Hepatocyte (in vitro differentiated cells): Measurements from ENCODE around the gene AEBP1.

ENCODE experiments used
- EZH2phosphoT487 ChIP-seq: fragments of 200-600 bp; sonication (generic); IDR thresholded peaks from one replicate; pipeline ENCODE4 v1.6.1; 2018; ENCODE audit warnings: antibody characterized with exemption, mild to moderate bottlenecking, low read depth, moderate library complexity; ENCODE audit not compliant: unreplicated experiment, severe bottlenecking
- TF ChIP-seq, protein P1 (sequence below): fragments of 200-600 bp; sonication (generic); IDR thresholded peaks from 2 replicates; pipeline ENCODE4 v1.5.1; 2016; ENCODE audit warnings: antibody characterized with exemption, mild to moderate bottlenecking; ENCODE audit not compliant: poor library complexity

GRCh38 chr7:44057849-44058758 is 46.0 kb upstream of the AEBP1 start:
- TF ChIP-seq, protein P1, sequence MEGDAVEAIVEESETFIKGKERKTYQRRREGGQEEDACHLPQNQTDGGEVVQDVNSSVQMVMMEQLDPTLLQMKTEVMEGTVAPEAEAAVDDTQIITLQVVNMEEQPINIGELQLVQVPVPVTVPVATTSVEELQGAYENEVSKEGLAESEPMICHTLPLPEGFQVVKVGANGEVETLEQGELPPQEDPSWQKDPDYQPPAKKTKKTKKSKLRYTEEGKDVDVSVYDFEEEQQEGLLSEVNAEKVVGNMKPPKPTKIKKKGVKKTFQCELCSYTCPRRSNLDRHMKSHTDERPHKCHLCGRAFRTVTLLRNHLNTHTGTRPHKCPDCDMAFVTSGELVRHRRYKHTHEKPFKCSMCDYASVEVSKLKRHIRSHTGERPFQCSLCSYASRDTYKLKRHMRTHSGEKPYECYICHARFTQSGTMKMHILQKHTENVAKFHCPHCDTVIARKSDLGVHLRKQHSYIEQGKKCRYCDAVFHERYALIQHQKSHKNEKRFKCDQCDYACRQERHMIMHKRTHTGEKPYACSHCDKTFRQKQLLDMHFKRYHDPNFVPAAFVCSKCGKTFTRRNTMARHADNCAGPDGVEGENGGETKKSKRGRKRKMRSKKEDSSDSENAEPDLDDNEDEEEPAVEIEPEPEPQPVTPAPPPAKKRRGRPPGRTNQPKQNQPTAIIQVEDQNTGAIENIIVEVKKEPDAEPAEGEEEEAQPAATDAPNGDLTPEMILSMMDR: no peak
- TF ChIP-seq EZH2phosphoT487: no peak
